Stimulated activated CD8-positive, alpha-beta memory T cell treated with anti-CD3 and anti-CD28 coated beads, Interleukin-2, amount 100 ng/mL, for 1 hour (primary cell): ENCODE data around the gene BEGAIN.

Source experiments
- DNase-seq, 2 donors: peaks; one replicate each; pipeline ENCODE4 v3.0.0-alpha.2; 2020; ENCODE audit warnings: low read depth in 2 of 2

Gene BEGAIN

DNA sequence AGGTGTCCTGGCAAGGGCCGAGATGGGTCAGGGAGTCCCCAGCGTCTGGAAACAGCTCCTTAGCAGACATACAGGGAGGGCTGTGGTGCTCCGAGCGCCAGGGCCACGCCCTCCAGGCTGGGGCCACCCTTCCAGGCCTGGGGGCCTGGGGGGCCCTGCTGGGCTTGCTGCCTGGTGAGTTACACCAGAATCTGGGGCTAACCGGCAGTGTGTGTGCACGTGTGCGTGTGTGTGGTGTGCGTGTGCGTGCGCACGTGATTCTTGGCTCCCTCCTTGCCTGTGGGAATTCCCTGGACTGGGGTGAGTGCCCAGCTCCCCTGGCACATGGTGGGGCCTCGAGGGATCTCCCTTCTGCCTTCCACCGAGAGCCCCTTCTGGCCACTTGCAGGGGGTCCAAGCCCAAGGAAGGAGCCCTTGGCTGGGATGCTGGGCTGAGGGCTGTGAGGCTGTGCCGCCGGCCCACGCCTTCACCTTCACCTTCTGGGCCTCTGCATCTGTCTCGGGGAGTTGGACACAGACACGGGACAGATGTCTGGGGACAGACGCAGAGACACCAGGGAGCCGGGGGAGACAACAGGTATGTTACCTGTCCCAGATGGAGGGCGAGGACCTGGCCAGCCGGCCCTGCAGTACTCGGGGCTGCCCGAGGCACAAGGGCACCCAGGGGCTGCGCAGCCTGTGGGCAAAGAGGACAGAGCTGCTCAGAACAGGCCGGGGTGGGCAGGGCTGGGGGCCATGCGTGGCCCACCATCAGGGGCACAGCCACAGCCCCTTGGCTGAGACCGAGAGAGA is 37.2 kb downstream of the BEGAIN start:
- DNase-seq = no peak

DNA sequence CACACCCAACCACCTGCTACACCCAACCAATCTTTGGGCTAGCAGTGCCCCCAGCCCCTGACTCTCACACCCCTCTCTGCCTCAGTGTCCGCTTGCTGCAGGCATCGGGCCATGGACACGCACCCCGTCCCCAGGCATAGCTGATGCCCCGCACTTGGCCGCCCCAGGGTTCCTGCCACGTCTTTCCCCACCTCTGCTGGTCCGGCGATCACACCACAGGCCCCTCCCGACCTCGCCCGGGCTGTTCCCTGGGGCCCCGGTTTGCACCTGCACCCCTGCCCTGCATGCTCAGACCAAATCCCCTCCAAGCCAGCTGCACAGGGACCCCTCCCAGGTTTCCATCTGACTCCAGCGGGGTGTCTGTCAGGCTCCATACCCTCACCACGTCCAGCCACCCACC is 38.3 kb downstream of the BEGAIN start:
- DNase-seq = no peak

DNA sequence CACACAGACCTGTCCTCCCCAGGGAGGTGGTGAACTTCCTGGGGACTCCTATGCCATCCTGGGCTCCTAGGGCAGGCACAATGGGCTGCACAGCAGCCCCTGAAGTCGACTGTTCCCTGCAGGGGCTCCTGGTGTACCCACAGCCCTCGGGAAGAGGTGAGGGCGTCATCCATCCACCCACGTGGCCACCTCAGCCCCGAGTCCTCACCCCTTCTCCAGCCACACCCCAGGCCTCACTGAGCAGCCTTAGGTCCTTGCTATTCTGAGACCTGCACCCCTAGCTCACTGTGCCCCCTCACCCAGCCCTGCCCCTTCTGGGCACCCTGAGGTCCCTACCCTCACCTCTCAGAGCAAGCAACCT is 38.9 kb downstream of the BEGAIN start:
- DNase-seq = no peak

DNA sequence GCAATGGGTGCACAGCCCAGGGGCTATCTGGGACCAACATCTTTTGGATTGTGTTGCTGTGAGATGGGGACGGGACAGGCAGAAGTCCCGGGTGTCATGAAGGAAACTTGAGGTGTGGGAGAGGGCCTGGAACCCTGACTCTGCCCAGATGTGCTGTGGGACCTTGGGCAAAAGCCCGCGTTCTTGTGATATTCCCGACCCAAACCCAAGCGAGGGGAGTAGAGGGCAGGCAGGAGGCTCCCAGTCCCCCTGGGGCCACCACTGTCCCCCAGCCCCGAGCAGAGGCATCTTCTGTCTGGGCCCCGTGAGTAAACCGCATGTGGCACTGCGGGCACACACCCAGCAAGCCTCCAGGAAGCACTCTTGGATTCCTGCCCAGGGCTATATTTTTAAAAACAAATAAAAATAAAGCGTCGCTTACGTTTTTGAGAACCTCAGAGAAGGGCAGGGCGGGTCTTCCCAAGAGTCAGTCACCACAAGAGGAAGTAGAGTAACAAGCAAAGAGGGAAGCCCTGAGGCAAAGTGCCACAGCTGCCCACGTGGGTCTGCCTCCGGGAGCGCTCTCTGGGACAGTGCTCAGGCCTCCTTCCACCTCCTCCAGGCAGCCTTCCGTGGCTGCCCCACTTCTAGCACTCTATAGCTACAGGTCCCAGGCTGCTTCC is 39.5 kb downstream of the BEGAIN start:
- peak in 1 of 2 donors; percentile 20 for DNase-seq

DNA sequence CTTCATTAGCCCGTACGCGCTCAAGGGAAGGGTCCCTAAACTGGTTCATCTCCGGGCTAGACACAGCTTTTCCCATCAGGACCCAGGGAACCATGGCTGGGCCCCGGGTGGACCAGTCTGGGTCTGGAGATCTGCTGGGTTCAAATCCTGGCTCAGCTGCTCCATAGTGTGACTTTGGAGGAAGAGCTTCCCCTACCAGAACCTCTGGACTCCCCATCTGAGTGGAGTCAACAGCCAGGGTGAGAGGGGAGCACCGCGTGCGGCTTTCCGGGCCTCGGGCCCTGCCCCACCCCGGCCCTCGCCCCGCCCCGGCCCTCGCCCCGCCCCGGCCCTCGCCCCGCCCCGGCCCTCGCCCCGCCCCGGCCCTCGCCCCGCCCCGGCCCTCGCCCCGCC is 41.2 kb downstream of the BEGAIN start:
- peak in 1 of 2 donors; percentile 22 for DNase-seq

DNA sequence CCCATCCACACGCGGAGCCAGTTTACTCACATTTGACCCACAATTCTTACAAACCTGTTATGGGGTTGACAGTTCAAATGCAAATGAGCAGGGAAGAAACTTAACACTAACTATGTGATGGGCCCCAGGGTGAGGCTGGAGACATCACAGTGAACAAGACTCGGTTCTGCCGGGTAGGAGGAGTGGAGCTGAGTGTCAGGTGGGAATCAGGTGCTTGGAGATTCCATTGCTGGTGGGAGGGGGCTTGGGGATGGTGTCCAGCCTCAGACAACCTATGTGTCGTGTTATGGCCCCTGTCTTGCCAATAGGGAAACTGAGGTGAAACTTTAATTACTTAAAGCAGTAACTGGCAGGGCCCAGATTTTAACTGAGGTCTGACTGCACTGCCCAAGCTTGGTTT is 41.9 kb downstream of the BEGAIN start:
- DNase-seq = no peak

DNA sequence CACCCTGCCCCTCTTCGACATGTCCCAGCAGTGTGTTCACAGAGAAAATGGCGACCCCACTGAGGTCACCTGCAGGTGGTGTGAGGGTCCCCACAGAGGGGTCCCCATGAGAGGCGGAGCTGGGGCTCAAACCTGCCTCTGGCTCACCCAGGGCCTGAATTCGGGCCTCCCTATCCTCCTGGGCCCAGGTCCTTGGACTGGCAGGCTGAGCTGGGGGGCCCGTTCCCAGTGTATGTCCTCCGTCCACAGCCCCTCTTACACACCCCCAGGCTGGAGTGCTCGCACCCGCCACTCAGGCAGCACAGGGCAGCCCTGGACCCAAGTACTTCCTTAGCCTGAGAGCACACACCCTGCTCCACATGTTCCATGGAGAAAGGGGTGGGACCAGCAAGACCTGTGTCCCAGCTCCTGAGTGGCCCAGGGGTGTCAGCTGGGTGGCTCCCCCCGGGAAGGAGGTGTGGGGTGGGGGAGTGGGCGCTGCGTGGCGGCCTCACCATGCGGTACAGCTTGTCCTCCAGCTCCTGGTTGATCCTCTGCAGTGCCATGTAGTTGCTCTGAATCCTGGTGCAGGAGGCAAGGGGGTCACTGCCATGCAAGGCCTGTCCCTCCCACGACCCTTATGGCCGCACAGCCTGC is 42.6 kb downstream of the BEGAIN start:
- no peak for DNase-seq

DNA sequence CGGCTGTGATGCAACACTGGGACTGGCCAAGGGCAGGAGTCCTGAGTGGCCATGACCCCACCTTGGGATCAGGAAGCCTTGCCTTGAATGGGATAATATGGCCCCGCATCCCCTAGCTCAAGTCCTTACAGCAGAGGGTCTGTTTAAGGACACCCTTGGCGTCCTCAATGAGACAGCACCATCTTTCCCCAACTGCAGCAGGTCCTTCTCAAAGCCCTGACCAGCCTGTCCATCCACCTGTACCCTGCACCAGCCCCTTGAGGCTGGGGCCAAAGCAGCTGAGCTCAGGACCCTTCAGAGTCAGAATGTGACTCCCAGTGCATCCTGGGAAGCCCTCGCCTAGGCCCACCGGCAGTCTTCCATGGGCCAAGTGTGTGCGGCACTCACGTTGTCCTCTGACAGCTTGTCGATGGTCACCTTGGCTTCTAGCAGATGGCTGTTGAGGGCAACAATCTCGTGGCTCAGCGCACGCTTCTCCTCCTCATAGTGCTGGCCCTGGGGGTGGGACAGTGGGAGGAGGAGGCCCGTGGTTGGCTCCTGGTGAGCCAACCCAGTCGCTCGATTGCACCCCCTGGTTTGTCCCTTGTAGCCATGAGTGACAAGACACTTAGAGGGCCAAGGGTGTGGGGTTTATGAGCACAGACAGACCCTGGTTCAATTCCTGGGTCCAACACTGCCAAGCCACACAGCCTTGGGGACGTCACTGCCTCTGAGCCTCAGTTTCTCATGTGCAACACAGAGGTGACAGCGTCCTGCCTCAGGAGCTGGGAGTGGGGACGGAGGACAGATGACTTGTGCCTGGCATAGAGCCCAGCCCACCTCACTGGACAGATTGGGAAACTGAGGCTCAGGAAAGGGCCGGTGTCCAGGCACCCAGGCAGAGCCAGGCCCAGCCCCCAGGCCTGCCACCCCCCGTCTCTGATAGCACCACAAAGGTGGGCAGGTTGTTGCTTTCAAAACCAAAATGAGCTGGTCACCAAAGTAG is 43.5 kb downstream of the BEGAIN start:
- DNase-seq = no peak

DNA sequence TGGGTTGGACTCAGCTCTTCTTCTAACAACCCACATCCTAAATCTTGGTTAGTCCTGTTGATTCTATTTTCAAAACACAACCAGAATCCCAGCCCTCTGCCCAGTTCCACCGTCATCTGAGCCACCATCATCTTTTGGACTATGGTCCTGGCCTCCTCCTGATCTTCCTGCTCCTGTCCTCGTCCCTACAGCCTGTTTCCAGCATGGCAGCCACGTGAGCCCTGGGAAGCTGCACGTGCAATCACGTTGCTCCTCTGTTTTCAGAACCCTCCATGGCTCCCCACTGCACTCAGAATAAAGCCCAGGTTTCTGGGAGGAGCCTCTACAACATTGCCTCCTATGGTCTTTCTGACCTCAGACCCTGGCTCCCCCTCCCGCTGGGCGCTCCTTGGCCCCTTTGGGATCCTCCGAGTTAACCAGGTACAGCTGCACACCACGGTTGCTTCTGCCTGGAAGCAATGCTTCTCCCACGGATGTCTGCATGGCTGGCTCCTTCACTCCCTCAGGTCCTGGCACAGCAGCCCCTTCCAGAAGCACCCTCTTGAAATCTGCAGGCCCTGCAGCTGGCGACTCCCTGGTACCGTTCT is 44.5 kb downstream of the BEGAIN start:
- no peak for DNase-seq

DNA sequence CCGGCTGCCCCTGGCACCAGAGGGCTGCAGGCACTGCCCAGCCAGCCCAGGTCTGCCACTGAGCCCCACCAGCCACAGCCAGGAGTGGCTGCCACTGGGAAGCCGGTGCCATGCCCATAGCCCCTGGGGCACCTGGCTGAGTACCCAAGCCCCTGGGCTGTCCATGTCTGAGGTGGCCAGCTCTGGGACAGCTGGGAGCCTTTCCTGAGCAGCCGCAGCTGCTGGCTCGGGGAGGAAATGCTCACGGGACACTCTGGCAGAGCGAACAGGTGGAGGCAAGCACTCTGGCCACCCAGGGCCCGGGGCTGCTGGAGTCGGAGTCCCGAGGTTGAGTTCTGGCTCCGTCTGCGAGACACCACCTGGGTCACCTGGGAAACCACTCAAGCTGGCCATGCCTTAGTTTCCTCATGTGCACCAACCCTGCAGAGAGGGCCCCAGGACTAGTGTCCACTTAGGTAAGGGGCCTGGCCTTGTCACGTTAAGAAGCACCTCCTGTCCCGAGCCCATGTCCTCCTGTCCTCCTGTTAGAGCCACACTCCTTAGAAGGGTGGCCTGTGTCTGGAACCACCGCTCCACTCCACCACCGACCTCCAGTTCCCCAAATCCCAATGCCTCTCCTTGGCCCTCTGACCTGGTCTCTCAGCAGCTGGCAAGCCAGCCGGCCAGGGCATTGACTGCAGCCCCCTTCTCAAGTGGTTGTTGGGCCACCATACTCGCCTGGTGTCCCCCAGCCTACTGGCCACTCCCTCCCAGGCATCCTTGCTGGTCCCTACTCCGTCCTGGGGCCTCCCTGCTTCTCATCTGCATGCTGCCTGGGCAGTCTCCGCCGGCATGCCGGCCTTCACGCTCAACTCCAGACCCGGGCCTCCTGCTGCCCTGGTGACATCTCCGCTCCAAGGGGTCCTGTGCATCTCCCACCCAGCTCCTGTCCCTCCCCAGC is 45.3 kb downstream of the BEGAIN start:
- no peak for DNase-seq

DNA sequence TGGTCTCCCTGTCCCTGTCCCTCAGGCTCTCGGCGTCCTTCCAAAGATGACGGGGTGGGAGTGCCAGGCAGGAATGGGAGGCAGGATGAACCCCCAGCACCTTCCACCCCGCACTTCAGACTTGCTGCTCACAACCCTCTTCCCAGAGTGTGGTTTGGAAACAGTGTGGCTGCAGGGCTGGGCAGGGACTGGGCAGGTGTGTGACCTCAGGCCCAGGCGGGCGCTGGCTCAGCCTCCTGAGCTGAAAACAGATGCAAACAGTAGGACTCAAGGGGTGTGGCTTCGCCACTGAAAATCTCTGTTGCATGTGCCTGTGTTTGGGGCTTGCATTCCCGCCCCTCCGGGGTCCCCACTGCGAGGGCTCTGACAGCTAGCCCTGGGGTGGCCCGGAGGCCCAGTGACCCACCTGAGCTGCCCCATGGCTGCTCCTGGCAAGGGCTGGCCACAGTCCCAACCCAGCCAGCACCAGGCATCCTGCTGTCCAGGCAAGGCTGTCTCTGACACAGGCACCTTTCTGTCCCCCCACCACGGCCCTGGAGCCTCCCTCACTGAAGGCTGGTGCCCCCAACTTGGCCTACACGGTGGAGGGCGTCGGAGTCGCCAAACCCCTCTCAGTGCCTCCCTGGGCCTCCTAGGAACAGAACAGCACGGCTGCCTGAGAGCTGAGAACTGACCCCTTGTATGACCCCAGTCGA is 46.1 kb downstream of the BEGAIN start:
- DNase-seq = no peak

DNA sequence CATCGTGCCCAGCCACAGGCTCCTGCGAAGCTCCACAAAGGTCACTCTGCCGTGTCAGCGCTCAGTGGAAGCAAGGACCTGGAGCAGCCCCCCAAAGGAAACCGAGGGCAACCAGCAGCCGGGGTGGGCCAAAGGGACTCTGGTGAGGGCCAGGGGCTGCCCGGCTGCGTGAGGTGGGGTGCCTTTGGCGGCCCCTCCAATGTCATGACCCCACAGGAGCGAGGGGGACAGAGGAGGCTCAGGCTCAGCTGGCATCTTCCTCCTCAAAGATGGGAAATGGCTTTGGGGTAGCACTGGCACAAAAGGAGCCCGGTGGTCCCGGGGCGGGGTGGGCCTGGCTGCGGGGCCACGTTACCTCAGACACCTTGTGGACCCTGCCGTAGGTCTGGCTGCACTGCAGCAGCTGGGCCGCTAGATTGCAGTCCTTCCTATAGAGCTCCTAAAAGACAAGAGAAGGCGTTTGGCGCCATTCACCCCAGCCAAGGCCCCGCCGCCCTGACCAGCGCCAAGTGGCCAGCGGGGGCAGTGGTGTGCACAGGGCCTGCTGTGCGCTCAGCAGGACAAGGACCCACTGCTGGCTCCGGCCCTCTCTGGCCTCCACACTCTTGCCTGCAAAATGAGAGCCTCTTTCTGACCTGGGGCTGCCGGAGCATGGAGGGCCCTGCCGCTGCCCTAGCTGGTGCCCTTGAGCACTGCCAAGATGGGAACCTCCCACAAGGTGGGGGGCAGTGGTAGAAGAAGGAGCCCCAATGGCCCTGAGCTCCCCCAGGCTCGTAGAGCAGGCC is 46.9 kb downstream of the BEGAIN start:
- no peak for DNase-seq

DNA sequence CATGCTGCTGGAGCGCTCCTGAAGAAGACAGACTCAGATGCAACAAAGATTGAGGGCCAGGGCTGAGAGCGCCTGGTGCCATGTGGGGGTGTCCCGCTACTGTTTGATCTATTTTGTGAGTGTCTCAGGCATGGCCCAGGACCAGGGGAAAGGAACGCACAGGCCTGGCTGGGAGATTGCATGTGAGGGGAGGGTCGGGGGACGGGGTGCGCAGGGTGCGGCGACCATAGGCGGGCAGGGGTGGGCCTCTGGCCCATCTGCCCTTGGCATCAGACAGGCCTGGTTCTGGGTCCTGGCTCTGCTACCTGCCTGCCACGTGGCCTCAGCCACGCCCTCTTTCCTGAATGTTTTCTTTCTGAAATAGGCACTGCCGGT is 47.5 kb downstream of the BEGAIN start:
- DNase-seq = no peak

DNA sequence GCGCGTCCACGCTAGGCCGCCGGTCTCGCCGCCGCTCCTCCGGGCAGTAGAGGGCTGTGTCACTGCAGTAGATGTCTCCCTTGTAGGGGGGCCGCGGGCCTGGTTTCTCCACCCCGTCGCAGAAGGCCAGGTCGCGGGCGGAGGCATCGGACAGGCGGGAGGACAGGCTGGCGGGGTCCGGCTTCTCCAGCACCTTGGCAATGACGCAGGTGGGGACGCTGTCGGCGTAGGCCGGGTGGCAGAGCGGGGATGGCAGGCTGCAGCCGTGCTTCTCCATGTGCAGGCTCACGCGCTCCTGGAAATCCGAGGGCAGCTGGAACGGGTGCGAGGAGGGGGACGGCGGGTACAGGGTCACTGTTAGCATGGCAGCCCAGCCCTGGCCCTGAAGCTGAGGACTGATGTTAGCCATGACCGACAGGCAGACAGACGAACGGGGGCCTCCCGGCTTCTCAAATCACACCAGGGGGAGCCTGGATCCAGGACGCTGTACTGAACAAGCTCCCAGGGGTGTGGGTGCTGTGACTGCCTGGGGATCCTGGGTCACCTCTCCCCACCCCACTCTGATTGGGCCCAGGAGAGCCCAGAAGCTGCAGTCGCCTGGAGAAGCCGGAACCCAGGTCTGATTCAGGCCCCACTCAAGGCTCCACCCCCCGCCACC is 48.1 kb downstream of the BEGAIN start:
- DNase-seq = no peak

DNA sequence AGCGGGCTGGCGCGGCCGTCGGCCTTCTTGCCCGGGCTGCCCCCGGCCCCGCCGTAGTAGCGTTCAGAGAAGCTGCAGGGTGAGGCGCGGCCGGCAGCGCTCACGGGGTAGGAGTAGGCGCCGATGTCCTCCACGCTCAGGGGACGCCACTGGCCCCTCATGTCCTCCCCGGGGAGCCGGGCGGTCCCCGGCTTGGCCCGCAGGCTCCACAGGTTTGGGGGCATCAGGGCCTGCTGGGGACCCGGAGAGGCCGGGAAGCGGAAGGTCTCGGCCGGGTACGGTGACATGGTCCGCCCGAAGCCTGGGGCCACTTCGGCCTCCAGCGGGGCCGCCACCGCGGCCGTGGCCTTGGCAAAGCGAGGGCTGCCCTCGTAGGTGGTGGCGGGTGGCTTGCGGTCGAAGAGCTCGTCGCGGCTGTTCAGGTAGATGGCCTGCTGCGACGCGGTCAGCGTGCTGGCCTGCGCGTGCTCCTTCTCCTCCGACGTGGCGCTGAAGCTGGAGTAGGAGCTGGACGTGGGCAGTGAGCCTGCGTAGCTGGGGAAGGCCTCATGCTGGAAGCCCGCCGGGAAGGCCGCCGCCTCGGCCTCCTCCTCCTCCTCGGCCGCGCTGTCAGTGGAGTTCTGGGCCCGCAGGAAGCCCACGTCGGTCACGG is 48.7 kb downstream of the BEGAIN start:
- DNase-seq = no peak

DNA sequence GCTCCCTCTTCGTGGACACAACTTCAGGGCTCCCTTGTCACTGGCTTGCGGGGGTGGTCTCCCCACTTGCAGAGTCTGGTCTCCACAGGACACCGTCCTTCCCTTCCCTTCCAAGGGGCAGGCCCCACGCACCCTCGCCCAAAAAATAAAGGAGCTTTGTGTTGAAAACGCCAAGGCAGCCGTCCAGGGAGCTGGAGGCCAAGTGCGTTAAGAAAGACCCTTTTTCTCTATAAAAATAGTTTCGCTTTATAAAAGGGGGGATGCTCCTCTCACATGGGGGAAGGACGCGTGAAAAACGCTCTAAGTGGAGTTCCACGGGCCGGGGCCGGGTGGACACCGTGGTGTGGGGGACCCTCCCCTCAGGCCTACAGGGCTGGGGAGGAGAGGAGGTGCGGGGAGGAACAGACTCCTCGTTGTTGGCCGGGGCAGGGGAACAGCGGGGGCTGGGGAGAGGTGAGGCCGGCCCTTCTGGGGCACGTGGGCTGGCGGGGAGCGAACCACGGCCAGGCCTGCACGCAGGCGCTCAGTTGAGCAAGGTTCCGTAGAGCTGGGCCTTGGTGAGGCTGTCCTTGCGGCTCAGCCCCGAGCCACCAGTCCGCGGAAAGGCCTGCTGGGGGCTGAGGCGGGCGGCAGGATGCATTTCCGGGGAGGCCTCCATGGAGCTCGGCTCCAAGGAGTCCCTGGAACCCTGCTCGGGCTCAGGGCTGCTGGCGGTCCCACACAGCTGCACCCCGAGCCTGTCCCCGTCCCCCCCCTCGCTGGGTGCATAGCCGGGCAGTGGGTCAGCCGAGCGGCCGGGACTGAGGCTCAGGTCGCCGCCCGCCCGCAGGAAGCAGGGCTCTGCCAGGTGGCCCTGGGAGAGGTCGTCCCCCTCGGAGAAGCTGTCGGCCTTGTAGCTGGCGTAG is 49.5 kb downstream of the BEGAIN start:
- DNase-seq = no peak
